OCI-M2 (cell line): ENCODE data around the gene DIAPH3.

ENCODE experiments used
- DNase-seq: peaks from one replicate; lab custom pipeline; 2025; ENCODE audit not compliant: unreplicated experiment; lab: John Stamatoyannopoulos, UW

The DIAPH3 gene

GRCh38 chr13:59880468-59880867, 283.3 kb downstream of the DIAPH3 start:
- DNase-seq, result no peak

- DNase-seq, result no peak
Observed at GRCh38 chr13:59879281-59879680, 284.4 kb downstream of the DIAPH3 start.

DNA sequence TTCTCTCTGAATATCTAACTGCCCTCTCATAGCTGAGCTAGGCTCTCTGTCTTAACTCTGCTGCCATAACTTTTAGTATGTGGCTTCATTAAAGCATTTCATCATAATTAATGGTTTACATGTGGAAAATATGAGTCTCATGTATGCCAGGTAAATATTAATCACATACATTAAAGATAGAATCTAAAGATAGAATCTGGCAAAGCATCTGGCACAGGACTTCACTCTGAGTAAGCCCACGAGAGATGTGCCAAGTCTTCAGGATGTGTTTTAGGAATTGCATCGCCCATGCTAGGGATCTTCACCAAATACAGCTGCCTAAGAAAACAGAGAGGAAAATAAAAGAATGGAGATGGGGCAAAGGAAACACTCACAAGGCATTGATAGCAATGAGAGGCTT, 285.8 kb downstream of the DIAPH3 start:
- no peak for DNase-seq

DNA sequence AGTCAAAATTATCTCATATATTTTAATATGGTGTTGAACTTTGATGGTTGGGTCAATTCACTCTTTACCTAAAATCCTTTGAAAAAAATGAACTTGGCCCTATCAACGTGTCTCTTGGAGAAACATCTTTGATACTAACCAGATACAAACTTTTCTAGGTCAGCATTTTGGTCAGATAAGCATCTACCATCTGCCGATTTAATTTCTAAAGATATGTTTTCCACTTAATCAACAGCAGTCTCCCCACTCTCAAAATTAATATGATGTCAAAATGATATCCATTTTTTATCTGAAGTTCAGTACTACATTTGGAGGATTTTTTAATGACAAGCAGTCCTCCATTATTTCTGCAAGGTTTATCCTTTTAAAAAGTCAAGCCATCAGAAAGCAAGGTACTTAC, 288.8 kb downstream of the DIAPH3 start:
- no peak for DNase-seq

DNA sequence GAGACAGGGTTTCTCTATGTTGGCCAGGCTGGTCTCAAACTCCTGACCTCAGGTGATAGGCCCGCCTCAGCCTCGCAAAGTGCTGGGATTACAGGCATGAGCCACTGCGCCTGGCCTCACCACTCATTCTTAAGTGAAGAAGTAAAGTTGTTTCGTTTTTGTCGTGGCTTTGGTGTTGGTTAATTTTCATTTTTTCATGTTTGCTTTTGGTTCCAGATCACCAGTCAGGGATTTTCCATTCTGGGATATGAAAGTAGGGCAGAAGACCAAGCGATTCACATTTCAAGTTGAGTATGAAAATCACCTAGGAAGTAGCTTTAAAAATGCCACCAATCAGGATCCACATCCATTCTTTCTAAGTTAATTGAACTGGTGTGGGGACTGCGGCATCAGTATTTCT, 289.9 kb downstream of the DIAPH3 start:
- no peak for DNase-seq

DNA sequence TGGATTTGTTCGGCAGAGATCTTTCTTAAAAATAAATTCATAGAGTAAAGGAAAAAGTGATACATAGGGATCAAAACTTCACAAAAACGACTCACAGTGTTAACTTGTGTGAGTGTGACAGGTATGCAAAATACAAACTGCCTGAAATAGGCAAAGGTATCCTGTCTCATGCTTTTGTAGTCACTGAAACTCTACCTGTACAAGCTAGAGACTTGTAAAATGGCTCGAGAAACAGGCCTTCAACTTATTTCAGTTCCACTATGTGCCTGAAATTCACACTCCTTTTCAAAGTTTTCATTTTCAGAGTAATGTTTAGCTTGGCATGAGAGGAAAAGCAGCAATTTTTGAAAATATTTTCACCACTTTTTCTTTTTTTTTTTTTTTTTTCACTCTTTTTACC, 290.4 kb downstream of the DIAPH3 start:
- DNase-seq, result no peak

DNA sequence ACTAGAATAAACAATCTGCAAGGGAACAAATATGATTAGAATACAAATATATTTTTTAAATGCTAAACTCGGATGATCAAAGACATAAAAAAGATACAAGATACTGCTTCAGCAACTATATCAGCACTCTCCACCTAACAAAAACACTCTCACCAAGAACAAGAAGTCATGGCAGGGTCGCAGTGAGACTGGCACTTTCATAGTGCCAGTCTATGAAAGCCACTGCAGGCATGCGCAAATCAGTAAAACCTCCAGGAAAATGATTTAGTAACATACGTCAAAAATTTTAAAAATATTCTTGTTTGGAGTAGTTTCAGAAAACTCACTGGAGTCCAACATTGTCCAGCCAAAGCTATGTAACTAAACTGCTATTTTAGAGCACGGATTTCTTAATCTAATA, 295.9 kb downstream of the DIAPH3 start:
- DNase-seq, result no peak

DNA sequence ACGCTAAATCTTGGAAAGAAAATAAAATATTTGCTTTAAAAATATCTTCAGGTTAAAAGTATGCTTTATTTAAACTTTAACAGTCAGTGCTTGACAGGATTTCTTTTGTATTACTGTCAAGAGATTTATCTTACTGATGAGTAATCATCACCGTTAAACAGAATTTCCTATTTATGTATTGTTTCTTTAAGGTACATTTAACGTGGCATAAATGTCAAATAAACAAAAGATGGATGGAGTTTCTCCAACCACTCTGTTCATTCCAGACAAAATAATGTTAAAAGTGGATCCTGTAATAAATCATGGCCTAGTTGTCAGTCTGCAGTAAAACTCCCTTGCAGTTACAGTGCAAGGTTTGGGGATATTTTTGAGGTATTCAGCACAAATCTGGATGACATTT, 298.3 kb downstream of the DIAPH3 start:
- DNase-seq, result no peak

DNA sequence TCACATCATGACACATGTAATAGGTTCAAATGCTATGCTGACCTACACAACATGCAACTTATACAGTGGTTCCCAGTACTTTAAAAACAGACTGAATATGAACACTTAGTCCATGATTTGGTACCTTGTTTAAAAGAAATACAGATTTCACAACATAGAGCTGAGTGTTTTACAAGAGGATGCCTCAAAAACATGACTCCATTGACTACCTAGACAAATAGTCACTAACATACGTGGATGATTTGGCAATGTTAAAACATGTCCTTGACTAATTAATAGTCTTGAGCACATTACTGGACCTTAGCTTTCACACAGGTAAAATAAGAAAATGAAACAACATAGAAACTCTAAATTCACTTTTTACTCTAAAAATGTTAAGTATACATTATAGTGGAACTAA, 300.1 kb downstream of the DIAPH3 start:
- DNase-seq, result no peak

GRCh38 chr13:59861676-59862075, 302.1 kb downstream of the DIAPH3 start:
- no peak for DNase-seq

DNA sequence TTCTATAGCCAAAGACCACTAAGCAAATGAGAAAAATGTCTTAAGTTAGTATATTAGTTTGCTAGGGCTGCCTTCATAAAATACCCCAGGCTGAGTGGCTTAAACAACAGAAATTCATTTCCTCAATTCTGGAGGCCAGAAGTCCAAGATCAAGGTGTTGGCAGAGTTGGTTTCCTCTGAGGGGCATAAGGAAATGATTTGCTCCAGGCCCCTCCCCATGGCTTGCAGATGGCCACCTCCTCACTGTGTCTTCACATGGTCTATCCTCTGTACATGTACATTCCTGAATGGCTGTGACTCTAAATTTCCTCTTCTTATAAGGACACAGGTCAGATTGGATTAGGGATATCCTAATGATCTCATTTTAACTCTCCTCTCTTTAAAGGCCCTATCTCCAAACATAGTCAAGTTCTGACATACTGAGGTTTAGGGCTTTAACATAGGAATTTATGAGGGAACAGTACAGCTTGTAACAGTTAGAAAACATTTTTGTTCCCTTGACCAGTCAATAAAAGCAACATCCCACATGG, 307.4 kb downstream of the DIAPH3 start:
- no peak for DNase-seq

GRCh38 chr13:59846845-59847620, 316.7 kb downstream of the DIAPH3 start:
- no peak for DNase-seq

GRCh38 chr13:59843040-59843439, 320.7 kb downstream of the DIAPH3 start:
- no peak for DNase-seq

- no peak for DNase-seq
Observed at GRCh38 chr13:59842507-59842906, 321.2 kb downstream of the DIAPH3 start.

- no peak for DNase-seq
Observed at GRCh38 chr13:59839186-59839585, 324.5 kb downstream of the DIAPH3 start.

- no peak for DNase-seq
Observed at GRCh38 chr13:59837101-59837500, 326.6 kb downstream of the DIAPH3 start.

- DNase-seq, result no peak
Observed at GRCh38 chr13:59835569-59835968, 328.2 kb downstream of the DIAPH3 start.

DNA sequence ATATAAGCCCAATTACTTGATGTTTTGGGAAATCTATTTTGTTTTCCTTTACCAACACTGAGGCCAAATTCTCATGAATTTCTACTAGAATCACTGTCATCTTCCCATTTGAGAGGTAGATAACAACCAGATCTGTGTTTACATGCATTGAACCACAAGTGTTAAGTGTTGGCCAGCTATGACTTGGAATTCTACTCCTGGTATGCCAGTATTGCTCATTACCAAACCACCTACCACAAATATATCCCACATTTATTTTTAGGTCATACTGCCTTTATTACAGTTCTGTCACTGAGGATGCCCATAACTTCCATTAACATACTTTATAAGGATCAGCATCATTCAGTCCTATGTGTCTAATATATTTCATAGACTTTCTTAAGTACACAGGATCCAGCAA, 328.9 kb downstream of the DIAPH3 start:
- DNase-seq, result no peak

- no peak for DNase-seq
Observed at GRCh38 chr13:59829690-59830089, 334.0 kb downstream of the DIAPH3 start.

- no peak for DNase-seq
Observed at GRCh38 chr13:59823486-59823885, 340.2 kb downstream of the DIAPH3 start.

DNA sequence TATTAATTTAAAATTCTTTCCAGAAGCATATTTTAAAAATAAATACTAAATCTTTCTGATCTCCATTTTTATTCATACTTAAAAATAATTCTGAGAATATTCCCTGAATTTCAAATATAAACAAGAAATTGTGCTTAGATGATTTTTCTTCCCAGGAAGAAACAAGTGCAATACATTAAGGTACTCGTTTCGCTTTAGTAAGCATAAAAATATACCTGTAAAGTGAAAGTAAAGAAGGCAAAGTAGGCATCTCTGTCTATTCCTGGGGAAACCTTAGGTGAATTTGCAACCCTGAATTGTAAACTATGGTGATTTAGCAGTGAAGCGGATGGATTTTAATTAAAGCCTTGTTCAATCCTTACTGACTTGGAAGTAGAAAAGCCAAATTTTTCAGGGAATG, 354.2 kb downstream of the DIAPH3 start:
- no peak for DNase-seq

- DNase-seq, result no peak
Observed at GRCh38 chr13:59806801-59807200, 356.9 kb downstream of the DIAPH3 start.
